NCI-H1694 (cell line): ENCODE measurements around the gene PLD6.
"Not testable (repeated sequence)": the region's sequence is repeated elsewhere in the genome, so short reads cannot be mapped to it uniquely, and the experiment has no call there.

Experiments
- DNase-seq: peaks from one replicate; lab custom pipeline; 2025; lab: John Stamatoyannopoulos, UW

Gene PLD6

DNA sequence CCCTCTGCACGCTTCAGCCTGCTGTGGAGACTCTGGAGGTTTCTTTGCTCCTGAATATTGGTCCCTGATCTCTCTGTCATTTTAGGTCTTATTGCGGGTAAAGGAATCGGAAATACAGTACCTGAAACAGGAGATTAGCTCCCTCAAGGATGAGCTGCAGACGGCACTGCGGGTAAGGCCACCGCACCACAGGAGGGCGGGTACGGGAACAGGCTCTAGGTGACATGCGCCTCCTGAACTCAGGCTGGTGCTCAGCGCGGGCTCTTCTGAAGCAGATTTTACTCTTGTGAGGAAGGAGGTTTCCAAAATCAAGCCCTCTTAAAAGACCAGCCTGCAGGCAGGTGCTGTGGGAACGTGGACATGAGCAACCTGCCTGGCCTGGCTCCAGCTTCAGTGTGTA is 29.8 kb downstream of the PLD6 start:
- no peak for DNase-seq

DNA sequence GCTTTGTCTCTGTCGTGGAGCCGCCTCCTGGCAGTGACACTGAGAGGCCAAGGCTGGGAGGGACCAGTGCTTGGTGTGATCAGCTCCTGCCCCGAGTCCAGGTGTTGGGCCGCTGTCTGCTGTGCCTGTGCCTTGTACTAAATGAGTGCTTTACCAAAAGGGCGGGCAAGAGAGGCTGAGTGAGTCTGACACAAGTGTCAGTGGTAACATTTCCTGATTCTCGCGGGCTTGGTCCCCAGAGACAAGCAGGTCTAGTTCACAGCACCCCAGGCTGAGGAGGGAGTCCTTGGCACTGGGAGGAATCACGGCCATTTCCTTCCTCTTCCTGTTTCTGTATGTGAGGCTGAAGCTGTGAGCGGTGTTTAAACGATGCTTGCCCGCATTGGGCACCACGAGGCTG is 30.2 kb downstream of the PLD6 start:
- no peak for DNase-seq

- DNase-seq = no peak
Observed at GRCh38 chr17:17175340-17175739, 30.8 kb downstream of the PLD6 start.

- no peak for DNase-seq
Observed at GRCh38 chr17:17173921-17174320, 32.2 kb downstream of the PLD6 start.

DNA sequence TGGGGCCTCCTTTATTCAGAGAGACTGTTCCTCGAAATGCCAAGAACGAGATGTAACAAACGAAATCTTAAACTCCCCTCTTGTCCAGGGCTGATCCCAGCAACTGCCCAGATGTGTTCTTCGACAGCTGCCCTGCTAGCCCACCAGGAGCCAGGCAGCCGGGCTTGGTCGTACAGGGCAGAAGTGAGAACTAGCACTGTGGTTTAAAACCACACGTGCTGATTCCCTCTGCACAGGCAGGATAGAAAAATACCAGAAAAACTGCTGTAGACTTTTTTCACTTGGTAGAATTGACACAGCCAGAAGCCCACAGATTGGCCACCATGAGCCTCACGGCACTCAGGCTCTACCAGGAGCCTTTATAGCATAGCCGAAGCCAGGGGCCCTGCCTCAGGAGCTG is 33.1 kb downstream of the PLD6 start:
- no peak for DNase-seq

GRCh38 chr17:17172001-17172939 is 33.9 kb downstream of the PLD6 start:
- no peak for DNase-seq

DNA sequence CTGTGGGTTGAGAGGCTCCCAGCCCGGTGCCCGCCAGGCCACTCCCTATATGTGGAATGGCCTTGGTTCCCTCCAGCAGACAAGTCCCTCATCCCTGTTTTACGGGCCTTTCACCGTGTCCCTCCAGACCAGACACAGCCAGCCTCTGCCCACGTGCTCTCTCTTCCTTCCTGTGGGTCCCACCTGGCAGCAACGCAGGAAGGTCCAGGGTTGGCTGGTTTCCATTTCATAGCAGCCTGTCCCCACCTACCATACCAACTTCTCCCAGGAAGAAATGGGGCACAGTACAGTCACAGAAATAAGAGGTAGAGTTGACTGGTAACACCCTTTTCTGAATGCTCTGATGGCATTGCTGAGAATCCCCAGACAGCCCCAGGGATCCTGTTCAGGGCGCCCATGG is 34.9 kb downstream of the PLD6 start:
- no peak for DNase-seq

GRCh38 chr17:17170346-17170985 is 35.7 kb downstream of the PLD6 start:
- DNase-seq = no peak

DNA sequence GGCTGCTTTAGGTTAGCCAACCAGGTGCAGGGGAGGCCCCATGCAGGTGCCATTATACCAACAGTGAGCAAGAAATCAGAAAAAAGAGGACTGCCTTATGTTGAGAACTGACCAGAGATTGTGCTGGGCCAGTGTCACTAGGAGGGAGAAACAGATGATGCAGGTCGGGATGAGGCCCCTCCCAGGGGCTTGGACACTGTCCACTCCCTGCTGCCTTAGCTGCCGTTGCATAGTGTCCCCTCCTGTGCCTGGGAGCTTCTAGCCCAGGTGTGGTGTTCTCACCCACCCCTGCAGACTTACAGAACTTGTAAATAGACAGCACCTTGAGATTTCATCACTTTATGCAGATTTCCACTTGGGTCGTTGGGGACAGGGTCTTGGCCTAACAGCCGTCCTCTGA is 36.7 kb downstream of the PLD6 start:
- no peak for DNase-seq

DNA sequence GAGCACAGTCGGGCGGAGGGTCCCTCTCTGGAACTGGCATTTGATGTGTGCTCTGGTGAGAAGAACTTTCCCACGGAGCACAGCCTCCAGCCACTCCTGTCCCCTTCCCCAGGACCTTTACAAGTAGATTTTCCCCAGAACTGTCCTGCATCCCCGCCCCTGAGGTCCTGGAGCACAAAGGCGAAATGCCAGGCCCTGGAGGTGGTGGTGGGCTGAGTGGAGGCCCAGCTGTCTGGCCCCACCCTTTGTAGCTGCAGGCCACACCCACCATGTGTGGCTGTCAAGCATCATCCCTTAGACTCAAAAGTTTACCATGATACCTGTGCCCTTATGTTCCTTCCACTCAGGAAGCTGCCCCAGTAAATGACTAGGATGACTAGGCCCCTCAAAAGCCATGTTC is 37.7 kb downstream of the PLD6 start:
- no peak for DNase-seq

GRCh38 chr17:17167986-17168385 is 38.1 kb downstream of the PLD6 start:
- no peak for DNase-seq

GRCh38 chr17:17167356-17167755 is 38.8 kb downstream of the PLD6 start:
- no peak for DNase-seq

- DNase-seq = no peak
Observed at GRCh38 chr17:17166446-17166845, 39.7 kb downstream of the PLD6 start.

DNA sequence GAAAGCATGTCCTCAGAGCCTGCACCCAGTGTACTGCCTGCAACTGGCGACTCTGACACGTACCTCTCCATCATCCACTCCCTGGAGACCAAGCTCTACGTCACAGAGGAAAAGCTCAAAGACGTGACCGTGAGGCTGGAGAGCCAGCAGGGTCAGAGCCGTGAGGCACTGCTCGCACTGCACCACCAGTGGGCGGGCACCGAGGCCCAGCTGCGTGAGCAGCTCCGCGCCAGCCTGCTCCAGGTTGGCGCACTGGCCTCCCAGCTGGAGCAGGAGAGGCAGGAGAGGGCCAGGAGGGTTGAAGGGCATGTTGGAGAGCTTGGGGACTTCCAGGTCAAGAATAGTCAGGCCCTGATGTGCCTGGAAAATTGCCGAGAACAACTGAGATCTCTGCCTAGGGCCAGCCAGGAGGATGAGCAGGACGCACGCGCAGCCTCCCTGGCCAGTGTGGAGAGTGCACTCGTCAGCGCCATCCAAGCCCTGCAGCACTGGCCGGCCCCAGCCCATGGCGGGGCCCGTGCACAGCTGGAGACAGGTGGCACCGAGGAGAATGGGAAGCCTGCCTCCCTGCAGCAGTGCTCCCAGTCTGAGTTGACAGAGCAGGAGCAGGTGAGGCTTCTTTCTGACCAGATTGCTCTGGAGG is 40.3 kb downstream of the PLD6 start:
- no peak for DNase-seq

DNA sequence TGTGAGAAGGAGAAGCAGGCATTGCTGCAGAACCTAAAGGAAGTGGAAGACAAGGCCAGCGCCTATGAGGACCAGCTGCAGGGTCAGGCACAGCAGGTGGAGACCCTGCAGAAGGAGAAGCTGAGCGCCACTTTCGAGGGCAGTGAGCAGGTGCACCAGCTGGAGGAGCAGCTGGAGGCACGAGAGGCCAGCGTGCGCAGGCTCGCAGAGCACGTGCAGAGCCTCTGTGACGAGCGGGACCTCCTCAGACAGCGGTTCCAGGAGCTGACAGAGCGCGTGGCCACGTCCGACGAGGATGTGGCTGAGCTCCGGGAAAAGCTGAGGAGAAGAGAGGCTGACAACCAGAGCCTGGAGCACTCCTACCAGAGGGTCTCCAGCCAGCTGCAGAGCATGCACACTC is 41.5 kb downstream of the PLD6 start:
- DNase-seq = no peak

DNA sequence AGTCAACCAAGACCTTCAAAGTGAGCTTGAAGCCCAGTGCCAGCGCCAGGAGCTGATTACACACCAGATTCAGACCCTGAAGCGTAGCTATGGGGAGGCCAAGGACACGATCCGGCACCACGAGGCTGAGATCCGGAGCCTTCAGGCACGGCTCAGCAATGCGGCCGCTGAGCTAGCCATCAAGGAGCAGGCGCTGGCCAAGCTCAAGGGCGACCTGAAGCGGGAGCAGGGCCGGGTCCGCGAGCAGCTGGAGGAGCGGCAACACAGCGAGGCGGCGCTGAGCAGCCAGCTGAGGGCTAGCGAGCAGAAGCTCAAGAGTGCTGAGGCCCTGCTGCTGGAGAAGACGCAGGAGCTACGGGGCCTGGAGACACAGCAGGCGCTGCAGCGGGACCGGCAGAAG is 42.0 kb downstream of the PLD6 start:
- no peak for DNase-seq

DNA sequence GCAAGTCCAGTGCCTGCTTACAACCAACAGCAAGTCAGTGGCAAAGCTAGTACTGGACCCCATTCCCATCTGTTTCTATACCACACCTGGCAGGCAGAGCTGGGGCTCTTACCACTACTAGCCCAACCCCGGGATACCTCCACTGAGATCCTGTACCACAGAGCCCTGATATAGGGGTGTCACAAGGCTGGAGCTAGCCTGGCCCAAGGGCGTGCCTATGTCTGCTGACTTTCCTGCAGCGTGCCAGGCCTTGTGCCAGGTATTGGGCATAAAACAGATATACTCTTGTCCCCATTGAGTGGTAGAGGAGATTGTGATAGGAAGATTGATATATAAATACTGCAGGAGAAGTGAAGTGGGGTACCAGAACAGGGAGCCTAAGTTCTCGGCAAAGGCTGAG is 44.4 kb downstream of the PLD6 start:
- DNase-seq = no peak

DNA sequence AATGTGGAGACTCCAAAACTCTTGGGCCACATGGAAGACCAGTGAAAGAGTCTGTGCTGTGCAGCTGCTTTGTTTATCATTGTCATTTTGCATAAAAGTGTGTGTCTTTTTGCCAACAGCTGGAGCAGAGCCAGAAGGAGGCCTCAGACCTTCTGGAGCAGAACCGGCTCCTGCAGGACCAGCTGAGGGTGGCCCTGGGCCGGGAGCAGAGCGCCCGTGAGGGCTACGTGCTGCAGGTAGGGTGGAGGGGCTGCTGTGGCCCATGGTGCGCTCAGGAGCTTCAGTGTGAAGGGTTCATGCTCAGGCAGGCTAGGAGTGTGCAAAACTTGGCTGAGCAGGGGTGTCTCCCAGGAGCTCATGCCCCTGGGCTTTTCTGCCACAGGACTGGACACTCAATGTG is 45.0 kb downstream of the PLD6 start:
- DNase-seq = no peak

- no peak for DNase-seq
Observed at GRCh38 chr17:17159571-17159970, 46.6 kb downstream of the PLD6 start.

- not testable (repeated sequence) for DNase-seq
Observed at GRCh38 chr17:17158506-17158905, 47.6 kb downstream of the PLD6 start.

GRCh38 chr17:17157041-17157440 is 49.1 kb downstream of the PLD6 start:
- DNase-seq = no peak

DNA sequence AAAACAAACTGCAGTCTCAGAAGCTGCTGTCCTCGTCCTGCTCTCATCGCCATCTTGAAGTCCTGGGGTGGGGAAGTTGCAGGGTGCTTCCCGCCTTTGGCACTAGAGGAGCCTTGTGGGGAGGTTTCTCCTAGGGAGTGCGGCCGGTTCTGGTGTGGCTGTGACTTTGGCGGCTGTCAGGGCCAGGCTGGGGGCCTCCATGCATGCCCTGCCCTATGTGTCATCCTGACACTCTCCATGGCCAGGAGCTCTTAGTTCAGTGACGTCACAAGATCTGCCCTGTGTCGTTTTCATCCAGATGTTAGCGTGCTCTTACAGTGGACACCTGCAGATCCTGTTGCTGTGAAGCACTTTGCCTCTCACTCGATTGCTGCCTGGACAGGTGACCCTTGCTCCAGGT is 49.6 kb downstream of the PLD6 start:
- DNase-seq = no peak

DNA sequence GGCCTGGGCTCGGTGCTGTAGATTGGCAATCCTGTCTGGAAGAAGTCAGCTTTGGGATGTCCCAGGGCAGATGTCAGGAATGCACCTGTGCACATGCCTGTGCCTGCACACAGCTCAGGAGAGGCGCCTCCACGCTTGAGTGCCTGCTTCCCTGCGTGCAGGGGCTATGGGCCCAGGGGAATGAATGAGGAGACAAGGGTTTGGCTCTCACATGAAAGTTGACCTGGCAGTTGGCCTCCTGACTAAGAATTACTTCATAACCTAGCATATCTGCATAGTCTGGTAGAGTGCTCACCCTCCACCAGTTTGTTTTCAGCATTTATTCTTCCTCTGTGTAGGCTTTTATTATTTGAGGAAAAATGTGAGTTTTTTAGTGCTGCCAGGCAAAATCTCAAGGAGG is 50.0 kb downstream of the PLD6 start:
- no peak for DNase-seq
